ENCODE measurements around the gene GNAT2. TPM values are rescaled to one million over a fixed set of nuclear protein-coding genes. Genes with fewer than 3 reads are reported as not detected.

GNAT2 gene
- total RNA-seq, 1 experiment from 2014 or later = 0.20 TPM

GRCh38 chr1:109603229-109603628 lies 16.2 kb downstream of the GNAT2 start:
- H3K4ac ChIP-seq (ENCODE audit: low read depth, low read length) = no peak overlapping the region
- H3T11ph ChIP-seq (ENCODE audit: low read length) = no peak overlapping the region
- no peaks in the 10 kb centered on the region for H3K9me3 ChIP-seq (ENCODE audit: control insufficient read depth, low read depth, low read length)
- Mint-ChIP-seq H3K4me1 (peaks cover 3 to 9% of the 10 kb centered on the region in 2 experiments), H3K27ac (no peak overlapping the region), H3K9me3 (no peaks in the 10 kb centered on the region), H3K36me3 (ENCODE audit: insufficient read depth in 1 of 3, low read depth in 3 of 3) (peaks cover 0 to 2% (median 0%) of the 10 kb centered on the region in 3 experiments; a peak in 3 of 7 replicates), H3K4me3 (no peak overlapping the region), H3K27me3 (ENCODE audit: low read depth) (no peaks in the 10 kb centered on the region)
- no peak for DNase-seq
- H2BK120ac ChIP-seq (ENCODE audit: low read depth, low read length, poor library complexity, severe bottlenecking) = no peak overlapping the region
- no peak overlapping the region for H3K4me2 ChIP-seq (ENCODE audit: insufficient read depth, insufficient read length, low read length)
- no peak overlapping the region for H4K91ac ChIP-seq (ENCODE audit: insufficient read length, low read depth, low read length)
- no peak for TF ChIP-seq CTCF (conservative IDR thresholded peaks at IDR 0.05)
- H2BK20ac ChIP-seq (ENCODE audit: low read depth, low read length, poor library complexity, severe bottlenecking) = no peak overlapping the region
- no peak overlapping the region for H3K27ac ChIP-seq (ENCODE audit: insufficient read length, low read depth, low read length)
- no peak overlapping the region for H2AK5ac ChIP-seq (ENCODE audit: insufficient read length, low read length)
- no peak overlapping the region for H3K18ac ChIP-seq (ENCODE audit: insufficient read length, low read depth, low read length)
- no peaks in the 10 kb centered on the region for H3K23me2 ChIP-seq (ENCODE audit: insufficient read length, low read depth, low read length, poor library complexity, severe bottlenecking)
- no peak overlapping the region for H3K56ac ChIP-seq (ENCODE audit: insufficient read length, low read depth, low read length)
- no peaks in the 10 kb centered on the region for H4K20me1 ChIP-seq (ENCODE audit: control insufficient read depth, insufficient read depth, insufficient read length)
- no peaks in the 10 kb centered on the region for H3K79me2 ChIP-seq (ENCODE audit: insufficient read depth, low read length)
- no peak overlapping the region for H2AFZ ChIP-seq (ENCODE audit: low read length)
- H3K4me1 ChIP-seq (ENCODE audit: insufficient read depth, low read length) = peaks cover under 1% of the 10 kb centered on the region; the same call in 1 of the 2 replicates
- no peak overlapping the region for H2BK5ac ChIP-seq (ENCODE audit: insufficient read length, low read length)
- no peak overlapping the region for H2BK12ac ChIP-seq (ENCODE audit: insufficient read length, low read depth, low read length)
- no peak overlapping the region for H4K5ac ChIP-seq (ENCODE audit: insufficient read length, low read depth, low read length)
- no peak overlapping the region for H2BK15ac ChIP-seq (ENCODE audit: low read depth, low read length)
- no peaks in the 10 kb centered on the region for H3K79me1 ChIP-seq (ENCODE audit: insufficient read depth, low read depth, low read length, poor library complexity, severe bottlenecking)
- H3K9ac ChIP-seq (ENCODE audit: extremely low read depth, insufficient read length, low read length) = no peak overlapping the region
- no peak overlapping the region for H3K23ac ChIP-seq (ENCODE audit: insufficient read length, low read depth, low read length)
- WGBS (ENCODE audit: extremely low coverage, insufficient read length, low lambda C conversion rate) = no CpG with 5 or more reads among the region's 3 CpGs
- H3K27me3 ChIP-seq (ENCODE audit: insufficient read depth, low read length) = no peaks in the 10 kb centered on the region
- no peak overlapping the region for H3K14ac ChIP-seq (ENCODE audit: insufficient read depth, low read length)
- H4K8ac ChIP-seq (replicated peaks; ENCODE audit: insufficient read length, low read depth, low read length) = no peak overlapping the region
